ENCODE measurements around the gene MAP3K9. TPM values are rescaled to one million over a fixed set of nuclear protein-coding genes. Genes with fewer than 3 reads are reported as not detected.

Gene MAP3K9
- total RNA-seq, 3 donors from 2014 or later = 3.1 to 4.8 (median 4.7) TPM

GRCh38 chr14:70699646-70700045 lies 109.7 kb downstream of the MAP3K9 start:
- Mint-ChIP-seq H3K27me3 (ENCODE audit: low read depth) (peaks cover 1% of the 10 kb centered on the region), H3K4me1 (ENCODE audit: low read depth) (no peaks in the 10 kb centered on the region), H3K9me3 (no peaks in the 10 kb centered on the region), H3K36me3 (ENCODE audit: insufficient read depth) (no peaks in the 10 kb centered on the region), H3K4me3 (no peak overlapping the region)
- DNase-seq = no peak
- ATAC-seq = no peak

- H3K36me3 Mint-ChIP-seq (ENCODE audit: insufficient read depth) = no peaks in the 10 kb centered on the region
- no peak for ATAC-seq
Measured at GRCh38 chr14:70698288-70698687, 111.0 kb downstream of the MAP3K9 start.

GRCh38 chr14:70697701-70698100 lies 111.6 kb downstream of the MAP3K9 start:
- ATAC-seq = no peak
- Mint-ChIP-seq H3K9me3 (no peaks in the 10 kb centered on the region), H3K4me1 (ENCODE audit: low read depth) (no peaks in the 10 kb centered on the region), H3K36me3 (ENCODE audit: insufficient read depth) (no peaks in the 10 kb centered on the region), H3K27me3 (ENCODE audit: low read depth) (peaks cover 1% of the 10 kb centered on the region), H3K4me3 (no peak overlapping the region)
- no peak for DNase-seq

More at GRCh38 chr14:70698288-70698687, 111.0 kb downstream of the MAP3K9 start:
- Mint-ChIP-seq H3K27me3 (ENCODE audit: low read depth) (peaks cover 1% of the 10 kb centered on the region), H3K4me1 (ENCODE audit: low read depth) (no peaks in the 10 kb centered on the region), H3K4me3 (no peak overlapping the region), H3K9me3 (no peaks in the 10 kb centered on the region)
- no peak for DNase-seq

GRCh38 chr14:70696026-70696425 lies 113.3 kb downstream of the MAP3K9 start:
- H3K9me3 Mint-ChIP-seq = no peaks in the 10 kb centered on the region
- no peak overlapping the region for H3K4me3 Mint-ChIP-seq
- H3K4me1 Mint-ChIP-seq (ENCODE audit: low read depth) = no peaks in the 10 kb centered on the region
- H3K36me3 Mint-ChIP-seq (ENCODE audit: insufficient read depth) = no peaks in the 10 kb centered on the region
- H3K27me3 Mint-ChIP-seq (ENCODE audit: low read depth) = peaks cover 1% of the 10 kb centered on the region
- DNase-seq = no peak
- no peak for ATAC-seq

- DNase-seq (no peak), ATAC-seq (no peak)
- Mint-ChIP-seq H3K4me3 (no peak overlapping the region), H3K36me3 (ENCODE audit: insufficient read depth) (no peaks in the 10 kb centered on the region), H3K9me3 (no peaks in the 10 kb centered on the region), H3K4me1 (ENCODE audit: low read depth) (no peaks in the 10 kb centered on the region), H3K27me3 (ENCODE audit: low read depth) (no peaks in the 10 kb centered on the region)
Measured at GRCh38 chr14:70692210-70692609, 117.1 kb downstream of the MAP3K9 start.

- Mint-ChIP-seq H3K4me1 (ENCODE audit: low read depth) (no peaks in the 10 kb centered on the region), H3K9me3 (no peaks in the 10 kb centered on the region), H3K27me3 (ENCODE audit: low read depth) (no peaks in the 10 kb centered on the region), H3K36me3 (ENCODE audit: insufficient read depth) (no peaks in the 10 kb centered on the region), H3K4me3 (no peak overlapping the region)
- ATAC-seq (no peak), DNase-seq (no peak)
Measured at GRCh38 chr14:70685474-70686197, 123.7 kb downstream of the MAP3K9 start.

- no peak for ATAC-seq
- no peaks in the 10 kb centered on the region for H3K9me3 Mint-ChIP-seq
- no peaks in the 10 kb centered on the region for H3K27me3 Mint-ChIP-seq (ENCODE audit: low read depth)
- H3K36me3 Mint-ChIP-seq (ENCODE audit: insufficient read depth) = no peaks in the 10 kb centered on the region
- H3K4me1 Mint-ChIP-seq (ENCODE audit: low read depth) = no peaks in the 10 kb centered on the region
- DNase-seq = no peak
- no peak overlapping the region for H3K4me3 Mint-ChIP-seq
Measured at GRCh38 chr14:70683983-70684382, 125.3 kb downstream of the MAP3K9 start.

- peaks cover under 1% of the 10 kb centered on the region for H3K36me3 Mint-ChIP-seq (ENCODE audit: insufficient read depth)
- DNase-seq (no peak), ATAC-seq (no peak)
- H3K27me3 Mint-ChIP-seq (ENCODE audit: low read depth) = no peaks in the 10 kb centered on the region
- no peaks in the 10 kb centered on the region for H3K9me3 Mint-ChIP-seq
- no peak overlapping the region for H3K4me3 Mint-ChIP-seq
- no peaks in the 10 kb centered on the region for H3K4me1 Mint-ChIP-seq (ENCODE audit: low read depth)
Measured at GRCh38 chr14:70680748-70681147, 128.6 kb downstream of the MAP3K9 start.

GRCh38 chr14:70677341-70677740 lies 132.0 kb downstream of the MAP3K9 start:
- DNase-seq (no peak), ATAC-seq (no peak)
- H3K9me3 Mint-ChIP-seq = no peaks in the 10 kb centered on the region
- no peaks in the 10 kb centered on the region for H3K27me3 Mint-ChIP-seq (ENCODE audit: low read depth)
- H3K36me3 Mint-ChIP-seq (ENCODE audit: insufficient read depth) = peaks cover 9% of the 10 kb centered on the region
- no peak overlapping the region for H3K4me3 Mint-ChIP-seq
- no peaks in the 10 kb centered on the region for H3K4me1 Mint-ChIP-seq (ENCODE audit: low read depth)

Other genes with a start within 250 kb of the MAP3K9 start
- gene MED6, start 208.9 kb downstream of the MAP3K9 start, total RNA-seq = 10 to 100 TPM; 55.7 to 59.9 (median 57.9) TPM
- 1 to 10 TPM; 3.2 to 4.0 (median 3.6) TPM for gene TTC9, start 167.6 kb downstream of the MAP3K9 start, total RNA-seq
- 10 to 100 TPM; 26.4 to 30.8 (median 28.3) TPM for gene PCNX1, start 97.9 kb upstream of the MAP3K9 start, total RNA-seq

Data from activated T-cell treated with anti-CD3 and anti-CD28 coated beads, Interleukin-2, amount 50 U/mL, for 4 hours (primary cell).